WERI-Rb-1 (cell line): ENCODE measurements around the gene LEMD3.

Source experiments
- DNase-seq: peaks from one replicate; pipeline ENCODE4 v3.0.0-alpha.2; 2020
- H3K27ac ChIP-seq: fragments of 250-450 bp; sonication (Bioruptor Pico); 2 replicates; pipeline ENCODE4 v1.5.1; 2020; ENCODE audit warnings: mild to moderate bottlenecking, moderate library complexity
- H3K27me3 ChIP-seq: fragments of 250-450 bp; sonication (Bioruptor Pico); 2 replicates; pipeline ENCODE4 v1.5.1; 2021; ENCODE audit warnings: mild to moderate bottlenecking, low read depth, moderate library complexity; ENCODE audit not compliant: insufficient read depth, severe bottlenecking
- H3K36me3 ChIP-seq: fragments of 250-450 bp; sonication (Bioruptor Pico); 2 replicates; pipeline ENCODE4 v1.5.1; 2020; ENCODE audit warnings: mild to moderate bottlenecking, moderate library complexity
- H3K4me3 ChIP-seq: 2 replicates; pipeline ENCODE4 v1.5.1; 2011; ENCODE audit warnings: low read depth, mild to moderate bottlenecking, control low read depth, low read length
- H3K9me3 ChIP-seq: fragments of 250-450 bp; sonication (Bioruptor Pico); 2 replicates; pipeline ENCODE4 v1.5.1; 2021; ENCODE audit warnings: mild to moderate bottlenecking, moderate library complexity; ENCODE audit not compliant: severe bottlenecking
- TF ChIP-seq, protein P1 (sequence below): IDR thresholded peaks from 2 replicates; pipeline ENCODE4 v1.5.1; 2011; ENCODE audit warnings: low read depth, mild to moderate bottlenecking, control low read depth, inconsistent platforms, low read length

LEMD3 gene

DNA sequence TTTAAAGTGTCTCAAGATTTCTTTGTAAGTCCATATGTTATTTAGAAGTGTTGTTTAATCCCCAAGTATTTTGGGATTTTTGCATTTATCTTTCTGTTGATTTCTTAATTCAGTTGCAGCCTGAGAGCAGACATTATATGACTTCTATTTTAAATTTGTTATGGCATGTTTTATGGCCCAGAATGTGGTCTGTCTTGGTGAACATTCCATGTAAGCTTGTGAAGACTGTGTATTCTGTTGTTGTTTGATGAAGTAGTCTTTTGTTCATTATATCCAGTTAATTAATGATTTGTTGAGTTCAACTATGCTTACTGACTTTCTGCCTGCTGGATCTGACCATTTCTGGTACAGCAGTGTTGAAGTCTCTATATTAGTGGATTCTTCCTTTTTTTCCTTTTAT, 34.0 kb downstream of the LEMD3 start:
- Histone ChIP-seq H3K36me3 (no peaks in the 10 kb centered on the region), H3K4me3 (no peak overlapping the region), H3K27me3 (no peaks in the 10 kb centered on the region), H3K9me3 (no peaks in the 10 kb centered on the region), H3K27ac (no peak overlapping the region)
- DNase-seq, result no peak
- TF ChIP-seq, protein P1, sequence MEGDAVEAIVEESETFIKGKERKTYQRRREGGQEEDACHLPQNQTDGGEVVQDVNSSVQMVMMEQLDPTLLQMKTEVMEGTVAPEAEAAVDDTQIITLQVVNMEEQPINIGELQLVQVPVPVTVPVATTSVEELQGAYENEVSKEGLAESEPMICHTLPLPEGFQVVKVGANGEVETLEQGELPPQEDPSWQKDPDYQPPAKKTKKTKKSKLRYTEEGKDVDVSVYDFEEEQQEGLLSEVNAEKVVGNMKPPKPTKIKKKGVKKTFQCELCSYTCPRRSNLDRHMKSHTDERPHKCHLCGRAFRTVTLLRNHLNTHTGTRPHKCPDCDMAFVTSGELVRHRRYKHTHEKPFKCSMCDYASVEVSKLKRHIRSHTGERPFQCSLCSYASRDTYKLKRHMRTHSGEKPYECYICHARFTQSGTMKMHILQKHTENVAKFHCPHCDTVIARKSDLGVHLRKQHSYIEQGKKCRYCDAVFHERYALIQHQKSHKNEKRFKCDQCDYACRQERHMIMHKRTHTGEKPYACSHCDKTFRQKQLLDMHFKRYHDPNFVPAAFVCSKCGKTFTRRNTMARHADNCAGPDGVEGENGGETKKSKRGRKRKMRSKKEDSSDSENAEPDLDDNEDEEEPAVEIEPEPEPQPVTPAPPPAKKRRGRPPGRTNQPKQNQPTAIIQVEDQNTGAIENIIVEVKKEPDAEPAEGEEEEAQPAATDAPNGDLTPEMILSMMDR, result no peak

DNA sequence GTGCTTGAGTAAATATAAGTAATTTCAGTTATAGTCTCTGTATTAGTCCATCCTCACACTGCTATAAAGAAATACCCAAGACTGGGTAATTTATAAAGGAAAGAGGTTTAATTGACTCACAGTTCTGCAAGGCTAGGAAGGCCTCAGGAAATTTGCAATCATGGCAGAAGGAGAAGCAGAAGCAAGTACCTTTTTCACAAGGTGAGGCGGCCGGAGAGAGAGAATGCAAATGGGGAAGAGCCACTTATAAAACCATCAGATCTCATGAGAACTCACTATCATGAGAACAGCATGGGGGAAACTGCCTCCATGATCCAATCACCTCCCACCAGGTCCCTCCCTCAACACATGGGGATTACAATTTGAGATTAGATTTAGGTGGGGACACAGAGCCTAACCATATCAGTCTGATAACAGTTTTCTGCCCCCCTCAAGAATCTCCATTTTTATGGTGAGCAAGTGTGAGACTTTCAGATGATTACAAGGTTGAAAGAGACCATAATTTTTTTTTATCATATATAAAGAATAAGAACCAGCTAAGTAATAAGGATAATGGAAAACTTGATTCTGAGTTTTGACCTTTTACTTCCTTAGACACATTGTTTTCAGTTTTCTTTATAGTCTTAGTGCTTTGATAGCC, 35.6 kb downstream of the LEMD3 start:
- Histone ChIP-seq H3K36me3 (no peaks in the 10 kb centered on the region), H3K9me3 (no peaks in the 10 kb centered on the region), H3K4me3 (no peak overlapping the region), H3K27me3 (no peaks in the 10 kb centered on the region), H3K27ac (no peak overlapping the region)
- TF ChIP-seq, protein P1, result no peak
- no peak for DNase-seq

DNA sequence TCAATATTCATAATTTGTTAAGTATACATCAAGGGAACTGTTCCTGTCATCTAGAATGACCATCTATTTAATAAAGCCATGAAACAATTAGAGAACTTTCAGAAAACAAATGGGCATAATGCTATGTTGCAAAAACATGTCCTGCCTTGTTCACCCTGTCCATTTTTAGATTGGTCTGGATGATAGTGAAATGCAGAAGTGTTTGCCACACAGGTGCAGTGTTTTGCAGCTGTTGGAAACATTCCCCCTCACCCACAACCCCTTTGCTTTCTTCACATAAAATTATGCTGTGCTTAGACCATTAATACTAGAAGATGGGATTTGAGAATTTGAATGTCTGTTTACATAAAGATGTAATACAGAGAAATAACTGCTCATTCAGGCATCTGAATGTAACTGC, 36.5 kb downstream of the LEMD3 start:
- Histone ChIP-seq H3K27me3 (no peaks in the 10 kb centered on the region), H3K27ac (no peak overlapping the region), H3K4me3 (no peak overlapping the region), H3K36me3 (no peaks in the 10 kb centered on the region), H3K9me3 (no peaks in the 10 kb centered on the region)
- DNase-seq, result no peak
- TF ChIP-seq, protein P1, result no peak

DNA sequence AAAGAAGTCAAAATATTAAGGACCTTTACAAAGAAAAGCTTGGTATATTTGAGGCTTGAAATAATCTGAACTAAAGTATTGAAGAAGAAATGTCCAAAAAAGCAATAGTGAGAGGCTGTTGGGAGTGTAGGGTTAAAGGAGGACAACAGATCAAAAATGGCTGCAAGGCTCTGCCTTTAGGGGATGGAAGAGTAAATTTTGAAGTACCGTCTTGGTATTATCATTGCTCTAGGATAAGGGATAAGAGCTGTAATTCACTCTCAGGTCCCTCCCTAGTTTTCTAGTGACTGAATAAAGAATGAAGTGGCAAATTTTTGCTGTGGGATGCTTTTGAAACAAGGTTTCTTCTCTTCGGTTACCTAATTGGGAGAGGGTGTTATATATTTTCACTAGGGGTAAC, 38.7 kb downstream of the LEMD3 start:
- TF ChIP-seq, protein P1, result no peak
- no peak for DNase-seq
- Histone ChIP-seq H3K27ac (no peak overlapping the region), H3K4me3 (no peak overlapping the region), H3K9me3 (no peaks in the 10 kb centered on the region), H3K36me3 (peaks cover 5% of the 10 kb centered on the region), H3K27me3 (no peaks in the 10 kb centered on the region)

DNA sequence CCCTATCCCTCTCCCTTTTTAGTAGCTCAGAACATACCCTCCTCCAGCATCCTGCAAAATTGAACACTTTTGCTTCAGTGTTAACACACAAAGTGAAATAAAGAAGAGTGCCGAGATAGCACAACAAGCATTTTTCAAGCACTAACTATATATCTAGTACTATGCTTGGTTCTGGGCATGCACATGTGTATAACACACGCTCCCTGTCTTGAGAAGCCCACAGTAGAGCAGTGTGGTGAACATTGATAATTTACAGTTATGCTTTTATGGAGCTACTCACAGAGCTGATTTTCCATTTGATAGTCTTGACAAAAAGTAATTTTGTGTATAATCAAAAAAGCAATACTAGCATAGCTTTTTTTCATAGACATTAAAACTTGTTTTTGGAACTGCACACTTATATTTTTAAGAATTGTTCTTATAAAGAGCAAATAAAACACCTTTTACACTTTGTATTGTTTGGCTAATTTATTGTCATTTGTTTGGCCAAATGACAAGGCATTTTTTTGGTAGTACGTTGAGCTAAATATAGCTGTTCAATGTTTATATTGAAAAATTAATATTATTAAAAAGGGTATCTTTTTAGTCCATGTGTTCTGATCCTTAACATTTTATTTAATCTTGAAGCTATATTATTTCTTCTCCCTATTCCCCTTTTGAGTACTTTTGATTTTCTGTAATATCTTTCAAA, 39.7 kb downstream of the LEMD3 start:
- no peak overlapping the region for H3K4me3 ChIP-seq
- H3K27ac ChIP-seq, result no peak overlapping the region
- DNase-seq, result no peak
- no peaks in the 10 kb centered on the region for H3K9me3 ChIP-seq
- TF ChIP-seq, protein P1, result no peak
- H3K27me3 ChIP-seq, result no peaks in the 10 kb centered on the region
- peaks cover 12% of the 10 kb centered on the region for H3K36me3 ChIP-seq
